ENCODE results near the gene SDR42E2.

DNA sequence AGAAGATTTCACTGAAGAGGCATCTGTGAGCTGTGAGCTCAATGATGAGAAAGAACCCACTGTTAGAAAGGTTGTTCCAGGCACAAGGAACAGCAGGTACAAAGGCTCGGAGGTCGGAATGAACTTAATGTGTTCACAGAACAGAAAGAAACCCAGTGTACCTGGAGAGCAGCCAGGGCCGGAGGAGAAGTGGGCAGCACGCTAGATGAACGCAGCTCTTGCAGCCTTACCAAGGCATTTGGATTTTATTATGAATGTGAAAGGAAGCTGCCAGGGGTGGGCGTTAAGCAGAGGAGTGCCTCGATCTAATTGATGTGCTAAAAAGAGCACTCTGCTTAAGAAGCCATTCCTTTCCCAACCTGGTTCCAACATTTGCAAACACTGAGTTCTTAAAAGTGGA, 62.8 kb downstream of the SDR42E2 start:
- no peak for TF ChIP-seq ZC3H11A (IDR thresholded peaks at IDR 0.05)
- TF ChIP-seq, protein P1, sequence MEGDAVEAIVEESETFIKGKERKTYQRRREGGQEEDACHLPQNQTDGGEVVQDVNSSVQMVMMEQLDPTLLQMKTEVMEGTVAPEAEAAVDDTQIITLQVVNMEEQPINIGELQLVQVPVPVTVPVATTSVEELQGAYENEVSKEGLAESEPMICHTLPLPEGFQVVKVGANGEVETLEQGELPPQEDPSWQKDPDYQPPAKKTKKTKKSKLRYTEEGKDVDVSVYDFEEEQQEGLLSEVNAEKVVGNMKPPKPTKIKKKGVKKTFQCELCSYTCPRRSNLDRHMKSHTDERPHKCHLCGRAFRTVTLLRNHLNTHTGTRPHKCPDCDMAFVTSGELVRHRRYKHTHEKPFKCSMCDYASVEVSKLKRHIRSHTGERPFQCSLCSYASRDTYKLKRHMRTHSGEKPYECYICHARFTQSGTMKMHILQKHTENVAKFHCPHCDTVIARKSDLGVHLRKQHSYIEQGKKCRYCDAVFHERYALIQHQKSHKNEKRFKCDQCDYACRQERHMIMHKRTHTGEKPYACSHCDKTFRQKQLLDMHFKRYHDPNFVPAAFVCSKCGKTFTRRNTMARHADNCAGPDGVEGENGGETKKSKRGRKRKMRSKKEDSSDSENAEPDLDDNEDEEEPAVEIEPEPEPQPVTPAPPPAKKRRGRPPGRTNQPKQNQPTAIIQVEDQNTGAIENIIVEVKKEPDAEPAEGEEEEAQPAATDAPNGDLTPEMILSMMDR (IDR thresholded peaks at IDR 0.05): no peak

Data from A549 (cell line).